AG10803 (cell line): ENCODE data around the gene HOXC13.

ENCODE experiments used
- DNase-seq: peaks from one replicate; pipeline ENCODE4 v3.0.0; 2010; ENCODE audit warnings: low read depth
- H3K4me3 ChIP-seq: 2 replicates; pipeline ENCODE4 v1.5.1; 2011; ENCODE audit warnings: mild to moderate bottlenecking, low read length, control low read depth
- CTCF ChIP-seq: conservative IDR thresholded peaks from 2 replicates; pipeline ENCODE4 v1.5.1; 2011; ENCODE audit warnings: mild to moderate bottlenecking, low read length, control low read depth, inconsistent platforms

The HOXC13 gene

DNA sequence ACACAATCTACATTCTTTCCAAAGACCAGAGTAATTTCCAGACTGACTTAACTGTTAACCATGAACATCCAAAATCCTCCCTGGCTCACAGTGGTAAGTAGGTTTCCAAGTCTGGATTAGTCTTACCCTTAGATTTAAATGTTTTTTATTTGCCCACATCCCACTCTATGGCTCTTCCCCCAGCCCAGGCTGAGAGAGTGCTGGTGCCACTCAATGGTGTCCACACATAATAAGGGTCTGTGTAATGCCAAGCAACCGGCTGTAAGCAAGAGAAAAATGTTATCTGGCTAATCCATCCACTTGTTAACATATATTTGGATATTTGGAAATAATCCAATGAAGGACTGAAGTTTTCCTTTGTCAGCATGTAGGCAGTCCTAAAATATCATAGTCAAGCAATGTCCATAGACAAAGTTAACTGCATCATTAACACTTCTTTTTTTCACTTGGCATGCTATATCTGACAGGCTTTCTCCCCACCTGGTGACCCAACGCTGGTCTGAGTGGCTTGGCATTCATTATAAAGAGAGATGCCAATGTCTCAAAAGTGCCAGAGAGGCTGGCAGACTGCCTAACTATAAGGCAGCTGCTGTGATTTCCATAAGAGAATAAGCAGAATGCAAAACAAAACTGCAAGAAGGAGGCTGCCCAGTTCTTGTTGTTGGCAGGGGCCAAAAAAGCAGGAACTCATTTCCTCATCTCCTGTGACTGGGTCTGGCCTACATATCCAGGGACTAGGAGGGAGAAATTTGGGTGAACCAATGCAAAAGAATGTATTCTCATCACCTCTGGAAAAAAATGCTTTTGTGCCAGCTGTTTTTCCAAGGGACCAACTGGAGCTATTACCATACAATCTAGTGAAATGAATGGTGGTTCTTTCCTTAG lies 13.9 kb upstream of the HOXC13 start:
- no peak for DNase-seq
- no peak for TF ChIP-seq CTCF
- H3K4me3 ChIP-seq, result no peak overlapping the region

GRCh38 chr12:53927220-53928029 lies 11.2 kb upstream of the HOXC13 start:
- H3K4me3 ChIP-seq, result no peak overlapping the region
- DNase-seq, result no peak
- TF ChIP-seq CTCF, result no peak

GRCh38 chr12:53928054-53928835 lies 10.4 kb upstream of the HOXC13 start:
- TF ChIP-seq CTCF, result no peak
- DNase-seq, result no peak
- H3K4me3 ChIP-seq, result no peak overlapping the region

GRCh38 chr12:53929527-53929926 lies 9.1 kb upstream of the HOXC13 start:
- TF ChIP-seq CTCF, result no peak
- H3K4me3 ChIP-seq, result no peak overlapping the region
- DNase-seq, result no peak

- H3K4me3 ChIP-seq, result no peak overlapping the region
- TF ChIP-seq CTCF, result no peak
- DNase-seq, result no peak
These were observed 7.9 kb upstream of the HOXC13 start for GRCh38 chr12:53930591-53931255.

DNA sequence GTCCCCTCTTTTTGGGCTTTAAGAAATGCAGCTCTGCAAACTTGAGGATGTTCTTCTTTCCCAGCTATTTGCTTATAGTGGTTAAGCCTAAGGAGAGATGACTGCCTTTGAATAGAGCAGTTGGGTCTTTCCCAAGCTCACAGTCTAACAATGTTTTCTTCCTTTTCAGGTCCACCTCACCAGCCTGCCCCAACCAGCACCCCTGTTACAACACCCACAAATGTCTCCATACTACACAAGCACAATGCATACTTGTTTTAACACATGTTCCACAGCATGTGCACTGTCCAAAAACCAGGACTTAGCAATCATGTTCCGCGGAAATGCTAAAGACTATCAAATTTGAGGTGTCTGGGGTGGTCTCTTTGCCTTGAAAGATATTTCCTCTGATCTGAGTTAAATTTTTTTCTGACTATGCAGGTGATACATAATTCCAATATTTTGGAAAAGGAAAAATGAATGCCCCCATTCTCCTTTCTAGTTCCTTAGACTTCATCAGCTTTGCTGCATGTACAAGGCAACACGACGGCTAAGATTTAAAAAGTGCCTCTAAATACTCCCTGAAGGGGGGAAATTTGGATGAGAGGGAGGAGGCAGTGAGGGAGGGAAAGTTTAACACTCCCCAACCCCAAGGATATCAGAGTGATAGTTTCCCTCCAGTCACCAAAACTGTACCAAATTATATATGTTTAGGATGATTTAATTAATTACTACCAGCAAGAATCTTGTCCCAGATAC lies 6.6 kb upstream of the HOXC13 start:
- DNase-seq, result no peak
- H3K4me3 ChIP-seq, result no peak overlapping the region
- no peak for TF ChIP-seq CTCF
